HCT116 (cell line): Measurements from ENCODE around the gene TOM1. TPM values are rescaled to one million over a fixed set of nuclear protein-coding genes. Genes with fewer than 3 reads are reported as not detected.

Source experiments
- ATAC-seq: fragments of 200-7000 bp; cut with Tn5 transposase; 2 replicates; pipeline ENCODE4 v1.9.1; 2020; ENCODE audit warnings: mild to moderate bottlenecking, moderate library complexity
- BruUV-seq: library from RNA; stranded (reverse); fragments of 400-500 nt; replicated peaks from 2 replicates; lab custom pipeline; 2021; lab: Mats Ljungman, UMichigan
- CTCF ChIA-PET: fragments of 300-600 bp; sonication (Branson Sonifier 250); formaldehyde crosslinking; loops from one replicate; lab custom pipeline; 2021; ENCODE audit warnings: antibody characterized with exemption; lab: Charles Lee
- POLR2A ChIA-PET: fragments of 300-600, 350-600 bp; sonication (Branson Sonifier 250); formaldehyde crosslinking; loops from one replicate; lab custom pipeline; 2021; ENCODE audit warnings: antibody characterized with exemption; lab: Charles Lee
- RAD21 ChIA-PET, 2 experiments: fragments of 300-600 bp; sonication (Branson Sonifier 250); formaldehyde crosslinking; loops; one replicate each; lab custom pipeline; 2023; ENCODE audit warnings: low total read pairs in 2 of 2; ENCODE audit not compliant: uncharacterized antibody in 2 of 2, unreplicated experiment in 2 of 2, low non-redundant PET in 1 of 2; lab: Charles Lee
- DNase-seq: peaks from one replicate; pipeline ENCODE4 v3.0.0-alpha.2; 2010; ENCODE audit warnings: low read depth, low spot score
- H2AFZ ChIP-seq: fragments of 200-600 bp; shearing (Covaris generic), sonication (generic); 2 replicates; pipeline ENCODE4 v1.6.1; 2017; ENCODE audit warnings: low read depth, mixed run types, mixed read lengths, antibody characterized with exemption, low read length; ENCODE audit not compliant: poor library complexity, severe bottlenecking
- H3K27ac ChIP-seq: 2 replicates; pipeline ENCODE4 v1.5.1; 2012; ENCODE audit warnings: low read depth, low read length
- H3K27me3 ChIP-seq: fragments of 200-600 bp; sonication (generic); 2 replicates; pipeline ENCODE4 v1.6.1; 2016; ENCODE audit warnings: mixed run types, low read length, mixed read lengths; ENCODE audit not compliant: insufficient read depth
- H3K36me3 ChIP-seq, 2 experiments: fragments of 200-500 bp in 1 of 2; fragments of 200-600 bp in 1 of 2; sonication (Bioruptor generic) in 1 of 2; sonication (generic) in 1 of 2; 2 replicates each; pipeline versions ENCODE4 v1.5.1 to v1.6.1; 2014 to 2016; ENCODE audit warnings: low read length in 2 of 2, inconsistent platforms in 1 of 2, mixed read lengths in 1 of 2, mixed run types in 1 of 2; ENCODE audit not compliant: insufficient read depth in 2 of 2, control insufficient read depth in 1 of 2
- H3K4me1 ChIP-seq, 2 experiments: fragments of 200-600 bp in 1 of 2; sonication (generic) in 1 of 2; 2 replicates each; pipeline versions ENCODE4 v1.5.1 to v1.6.1; 2012 to 2017; ENCODE audit warnings: low read length in 2 of 2, inconsistent platforms in 1 of 2, mild to moderate bottlenecking in 1 of 2, mixed read lengths in 1 of 2, mixed run types in 1 of 2, moderate library complexity in 1 of 2; ENCODE audit not compliant: insufficient read depth in 2 of 2, control insufficient read depth in 1 of 2
- H3K4me2 ChIP-seq: fragments of 200-600 bp; sonication (generic); 2 replicates; pipeline ENCODE4 v1.6.1; 2017; ENCODE audit warnings: mixed run types, low read length, mixed read lengths
- H3K4me3 ChIP-seq, 2 experiments: fragments of 200-600 bp in 1 of 2; sonication (generic) in 1 of 2; replicated peaks in 1 of 2; 2 replicates each; pipeline ENCODE4 v1.5.1; 2011 to 2016; ENCODE audit warnings: low read length in 2 of 2, control low read depth in 1 of 2, low read depth in 1 of 2, mild to moderate bottlenecking in 1 of 2, mixed read lengths in 1 of 2, mixed run types in 1 of 2
- H3K79me2 ChIP-seq: fragments of 200-600 bp; sonication (generic); 2 replicates; pipeline ENCODE4 v1.6.1; 2017; ENCODE audit warnings: mild to moderate bottlenecking, mixed run types, low read length, moderate library complexity, mixed read lengths; ENCODE audit not compliant: insufficient read depth
- H3K9ac ChIP-seq: fragments of 200-600 bp; sonication (generic); 2 replicates; pipeline ENCODE4 v1.6.1; 2016; ENCODE audit warnings: low read length, mixed read lengths
- H3K9me2 ChIP-seq: fragments of 200-600 bp; sonication (generic), shearing (Covaris generic); 2 replicates; pipeline ENCODE4 v1.6.1; 2017; ENCODE audit warnings: mixed run types, mild to moderate bottlenecking, moderate library complexity; ENCODE audit not compliant: insufficient read depth
- H3K9me3 ChIP-seq, 2 experiments: fragments of 200-500 bp in 1 of 2; fragments of 200-600 bp in 1 of 2; sonication (Bioruptor generic) in 1 of 2; sonication (generic) in 1 of 2; 2 replicates each; pipeline ENCODE4 v1.6.1; 2014 to 2017; ENCODE audit warnings: low read length in 2 of 2, mixed read lengths in 2 of 2, inconsistent platforms in 1 of 2, low read depth in 1 of 2, mild to moderate bottlenecking in 1 of 2, mixed run types in 1 of 2, moderate library complexity in 1 of 2; ENCODE audit not compliant: control insufficient read depth in 1 of 2, insufficient read depth in 1 of 2
- H4K20me1 ChIP-seq: fragments of 200-600 bp; sonication (generic), shearing (Covaris generic); 2 replicates; pipeline ENCODE4 v1.6.1; 2017; ENCODE audit warnings: mixed run types, mild to moderate bottlenecking, moderate library complexity; ENCODE audit not compliant: insufficient read depth
- CEBPB ChIP-seq: IDR thresholded peaks from 2 replicates; pipeline ENCODE4 v1.6.1; 2012; ENCODE audit warnings: low read depth
- CTCF ChIP-seq, 3 experiments: fragments of 200-600 bp in 1 of 3; sonication (generic) in 1 of 3; IDR thresholded peaks in 2 of 3; conservative IDR thresholded peaks in 1 of 3; 2 replicates each; pipeline ENCODE4 v1.5.1; 2012 to 2017; ENCODE audit warnings: low read depth in 2 of 3, low read length in 2 of 3, antibody characterized with exemption in 1 of 3, borderline replicate concordance in 1 of 3, control low read depth in 1 of 3, mild to moderate bottlenecking in 1 of 3, mixed read lengths in 1 of 3, mixed run types in 1 of 3, moderate library complexity in 1 of 3; ENCODE audit not compliant: insufficient read depth in 1 of 3
- EZH2 ChIP-seq: fragments of 200-600 bp; sonication (generic); IDR thresholded peaks from 2 replicates; pipeline ENCODE4 v1.6.1; 2017; ENCODE audit warnings: antibody characterized with exemption, mixed run types
- POLR2A ChIP-seq: IDR thresholded peaks from 2 replicates; pipeline ENCODE4 v1.7.0; 2011; ENCODE audit warnings: borderline replicate concordance; ENCODE audit not compliant: insufficient read depth, insufficient read length; ENCODE audit errors: extremely low read depth
- POLR2AphosphoS5 ChIP-seq: IDR thresholded peaks from 2 replicates; pipeline ENCODE4 v1.6.1; 2011; ENCODE audit warnings: mild to moderate bottlenecking, low read depth, low read length, moderate library complexity
- SP1 ChIP-seq: IDR thresholded peaks from 2 replicates; pipeline ENCODE4 v1.6.1; 2012; ENCODE audit warnings: low read depth
- TCF7L2 ChIP-seq: IDR thresholded peaks from 2 replicates; pipeline ENCODE4 v1.7.0; 2011; ENCODE audit warnings: borderline replicate concordance, inconsistent platforms; ENCODE audit not compliant: insufficient read depth, insufficient read length; ENCODE audit errors: extremely low read depth
- ZBTB33 ChIP-seq: IDR thresholded peaks from 2 replicates; pipeline ENCODE4 v1.6.1; 2011; ENCODE audit warnings: mild to moderate bottlenecking, low read length, moderate library complexity; ENCODE audit not compliant: insufficient replicate concordance; ENCODE audit errors: extremely low read depth
- intact Hi-C: fragments of 100-400 bp; cut with micrococcal nuclease; formaldehyde crosslinking; loops from 2 replicates; pipeline ENCODE4 v1.10.0; 2022
- total RNA-seq: library from RNA; stranded (reverse); gene quantifications from one replicate; pipeline ENCODE4 v1.2.1, GENCODE V29; 2021; ENCODE audit not compliant: unreplicated experiment

TOM1 gene
- total RNA-seq, 1 experiment from 2014 or later = 18.0 TPM

DNA sequence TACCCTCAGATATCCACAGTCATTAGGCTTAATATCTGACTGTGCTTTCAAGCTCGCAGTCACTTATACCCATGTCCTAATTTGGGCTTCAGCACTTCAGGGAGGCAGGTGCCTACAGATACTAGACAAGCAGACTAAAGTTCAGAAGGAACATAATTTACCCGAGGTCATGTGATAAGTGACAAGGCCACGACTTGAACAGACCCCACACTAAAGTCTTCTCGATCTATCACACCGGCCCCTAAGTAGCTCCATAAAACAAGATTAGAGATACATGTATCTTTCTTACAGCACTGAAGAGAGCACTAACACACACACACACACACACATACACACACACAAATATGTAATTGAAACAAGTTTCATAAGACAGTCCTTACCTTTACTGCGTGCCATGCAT is 32.6 kb downstream of the TOM1 start:
- no TSS peak for BruUV-seq

More for the DNA sequence above, 32.6 kb downstream of the TOM1 start:
- H2AFZ ChIP-seq = no peak overlapping the region
- no peaks in the 10 kb centered on the region for H3K79me2 ChIP-seq
- no peaks in the 10 kb centered on the region for H3K9me2 ChIP-seq
- H3K27me3 ChIP-seq = no peaks in the 10 kb centered on the region
- no peaks in the 10 kb centered on the region for H3K9me3 ChIP-seq
- RAD21 ChIA-PET = no interaction called here
- CTCF ChIA-PET = no interaction called here
- H3K4me3 ChIP-seq = no peak overlapping the region
- peaks cover 0 to 3% of the 10 kb centered on the region in 2 experiments; a peak in 1 of 4 replicates for H3K36me3 ChIP-seq
- no peak for ATAC-seq
- no peaks in the 10 kb centered on the region for H4K20me1 ChIP-seq
- intact Hi-C loops = no loop called here
- TF ChIP-seq CTCF (IDR thresholded peaks at IDR 0.05 in 2 of 3, conservative IDR thresholded peaks at IDR 0.05 in 1 of 3; ENCODE audit: borderline replicate concordance in 1 of 3, insufficient read depth in 1 of 3, low read depth in 2 of 3, low read length in 2 of 3) (no peak), EZH2 (no peak), POLR2A (no peak), TCF7L2 (no peak), POLR2AphosphoS5 (no peak), SP1 (no peak), CEBPB (no peak), ZBTB33 (no peak)
- TF ChIP-seq, all 23 proteins: peak for 0
- H3K9ac ChIP-seq = no peak overlapping the region
- no peak overlapping the region for H3K4me2 ChIP-seq
- no peaks in the 10 kb centered on the region for H3K4me1 ChIP-seq
- POLR2A ChIA-PET = no interaction called here
- no peak overlapping the region for H3K27ac ChIP-seq
- DNase-seq = no peak
